H1 (cell line): ENCODE data around the gene SHROOM3. TPM values are rescaled to one million over a fixed set of nuclear protein-coding genes. Genes with fewer than 3 reads are reported as not detected.

Experiments
- ASH2L ChIP-seq: fragments of 200-600, 300-600 bp; sonication (generic); IDR thresholded peaks from one replicate; pipeline ENCODE4 v1.7.1; 2017; ENCODE audit warnings: low read length
- BCL11A ChIP-seq, 2 experiments: IDR thresholded peaks; one replicate each; pipeline ENCODE4 v1.6.1; 2011; ENCODE audit warnings: low read depth in 2 of 2, low read length in 2 of 2, mild to moderate bottlenecking in 2 of 2
- CHD7 ChIP-seq: fragments of 300-600 bp; sonication (generic); IDR thresholded peaks from 2 replicates; pipeline ENCODE4 v1.7.1; 2012; ENCODE audit warnings: low read length, moderate library complexity, mild to moderate bottlenecking, inconsistent platforms; ENCODE audit not compliant: insufficient replicate concordance
- POU5F1 ChIP-seq: IDR thresholded peaks from 2 replicates; pipeline ENCODE4 v1.6.1; 2011; ENCODE audit warnings: low read depth, mild to moderate bottlenecking, low read length, moderate library complexity
- RNF2 ChIP-seq: fragments of 200-900, 300-1000 bp; sonication (generic); IDR thresholded peaks from 2 replicates; pipeline ENCODE4 v1.7.1; 2016; ENCODE audit warnings: borderline replicate concordance, low read depth, mild to moderate bottlenecking, antibody characterized with exemption, low read length; ENCODE audit not compliant: poor library complexity, severe bottlenecking; ENCODE audit errors: missing control alignments
- polyA plus RNA-seq, 7 experiments: library from polyadenylated mRNA; depleted of rRNA in 3 of 7; stranded (reverse) in 5 of 7; unstranded in 2 of 7; fragments of >200 nt in 5 of 7; fragments of 200-250 nt in 2 of 7; gene quantifications; 1 replicate in 5 of 7; 2 replicates in 1 of 7; 4 replicates in 1 of 7; pipeline versions ENCODE4 v1.2.1 to v1.2.3, GENCODE V29; 2011 to 2013; ENCODE audit warnings: missing spikeins in 2 of 7, mixed read lengths in 2 of 7
- total RNA-seq: library from RNA; stranded (reverse); fragmentation: NEBNext Ultra II Directional; extraction: Animal tissue kit (Norgen Biotek cat#: 25700); gene quantifications from 2 replicates; pipeline ENCODE4 v1.2.1, GENCODE V29; 2021

Gene SHROOM3
- total and polyA plus RNA-seq, 2 of the 8 experiments (the other 6 are each of a cell fraction or from before 2014, with no cell fraction given) = 15.8 to 34.0 TPM

DNA sequence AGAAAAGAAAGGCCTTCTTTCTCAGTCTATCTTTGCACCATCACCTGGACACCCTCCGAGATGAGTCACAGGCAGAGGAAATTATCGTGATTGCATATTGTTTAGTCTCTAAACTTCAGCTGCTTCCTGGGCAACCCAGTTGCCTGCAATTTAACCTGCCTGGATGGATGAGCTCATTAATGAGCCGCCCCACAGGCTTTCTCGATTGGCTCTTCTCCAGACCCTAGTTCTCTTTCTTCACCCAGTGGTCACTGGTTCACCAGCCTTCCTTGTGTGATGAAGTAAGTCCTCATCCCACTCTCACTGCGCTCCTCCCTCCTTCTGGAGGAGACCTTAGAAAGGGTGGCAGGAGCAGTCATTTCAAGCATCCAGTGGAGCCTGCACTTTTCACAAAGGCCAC is 368.5 kb downstream of the SHROOM3 start (continued):
- TF ChIP-seq CHD7 (no peak), ASH2L (peak; percentile 27), BCL11A (IDR thresholded peaks at IDR 0.05; ENCODE audit: low read depth in 2 of 2, low read length in 2 of 2) (no peak), RNF2 (no peak), POU5F1 (no peak)
